SW 1271 (cell line): Measurements from ENCODE around the gene DOK7.

Experiments used
- DNase-seq, 2 experiments: peaks; one replicate each; lab custom pipeline; 2025; lab: John Stamatoyannopoulos, UW

Gene DOK7

GRCh38 chr4:3520796-3521600 is 57.9 kb downstream of the DOK7 start:
- DNase-seq = no peak

GRCh38 chr4:3521621-3522325 is 58.7 kb downstream of the DOK7 start:
- no peak for DNase-seq

- no peak for DNase-seq
Measured at GRCh38 chr4:3522326-3522640, 59.2 kb downstream of the DOK7 start.

GRCh38 chr4:3522651-3523050 is 59.5 kb downstream of the DOK7 start:
- DNase-seq = no peak

GRCh38 chr4:3523146-3523627 is 60.1 kb downstream of the DOK7 start:
- no peak for DNase-seq

- DNase-seq = no peak
Measured at GRCh38 chr4:3523628-3524221, 60.6 kb downstream of the DOK7 start.

GRCh38 chr4:3524349-3524748 is 61.2 kb downstream of the DOK7 start:
- no peak for DNase-seq

GRCh38 chr4:3524920-3525319 is 61.8 kb downstream of the DOK7 start:
- DNase-seq = no peak

- DNase-seq = no peak
Measured at GRCh38 chr4:3525532-3526430, 62.7 kb downstream of the DOK7 start.

- DNase-seq = no peak
Measured at GRCh38 chr4:3526456-3526855, 63.4 kb downstream of the DOK7 start.

- DNase-seq = no peak
Measured at GRCh38 chr4:3527101-3527913, 64.2 kb downstream of the DOK7 start.

- no peak for DNase-seq
Measured at GRCh38 chr4:3527914-3528876, 65.1 kb downstream of the DOK7 start.

- DNase-seq = no peak
Measured at GRCh38 chr4:3529363-3529762, 66.3 kb downstream of the DOK7 start.

GRCh38 chr4:3530051-3530450 is 66.9 kb downstream of the DOK7 start:
- DNase-seq = no peak

- DNase-seq = no peak
Measured at GRCh38 chr4:3530663-3531254, 67.7 kb downstream of the DOK7 start.

- DNase-seq = no peak
Measured at GRCh38 chr4:3531318-3531878, 68.3 kb downstream of the DOK7 start.

- DNase-seq = peak; percentile 36 to 82
Measured at GRCh38 chr4:3531879-3532750, 69.0 kb downstream of the DOK7 start, which contains the start of gene LRPAP1. Gene LRPAP1 (minus strand): TSS chr4:3532422. CDS start chr4:3532412, 10 bp downstream.

GRCh38 chr4:3532751-3533422 is 69.8 kb downstream of the DOK7 start:
- DNase-seq = no peak
